ENCODE results near the gene WDR20. TPM values are rescaled to one million over a fixed set of nuclear protein-coding genes. Genes with fewer than 3 reads are reported as not detected.
A peak's percentile ranks its signal among the peaks of the same experiment; 100 is the strongest.

WDR20 gene
- total and polyA plus RNA-seq, 2 experiments from 2014 or later = 15.3 to 24.0 TPM

GRCh38 chr14:102255401-102256190 is 115.9 kb downstream of the WDR20 start:
- WGBS (ENCODE audit: low lambda C conversion rate, missing lambda C conversion rate) = 77% methylated on average over 9 of the region's 9 CpGs
- H2AFZ ChIP-seq = no peak overlapping the region

GRCh38 chr14:102256716-102257115 is 117.0 kb downstream of the WDR20 start:
- H3K79me2 ChIP-seq = no peaks in the 10 kb centered on the region
- no peak overlapping the region for H3K4me2 ChIP-seq
- no peaks in the 10 kb centered on the region for H3K4me1 ChIP-seq (ENCODE audit: insufficient read depth)
- H3K36me3 ChIP-seq (replicated peaks; ENCODE audit: insufficient read depth, low read depth) = no peaks in the 10 kb centered on the region
- no peaks in the 10 kb centered on the region for H4K20me1 ChIP-seq (ENCODE audit: insufficient read depth, poor library complexity, severe bottlenecking)
- no peak for DNase-seq (ENCODE audit: low spot score)
- H3K4me3 ChIP-seq = no peak overlapping the region
- no peak for TF ChIP-seq CTCF (IDR thresholded peaks at IDR 0.05; ENCODE audit: poor library complexity)
- no peak for TF ChIP-seq EZH2 (IDR thresholded peaks at IDR 0.05; ENCODE audit: borderline replicate concordance)
- TF ChIP-seq EZH2phosphoT487 (IDR thresholded peaks at IDR 0.05; ENCODE audit: low read depth, severe bottlenecking, unreplicated experiment) = no peak
- H2AFZ ChIP-seq = no peak overlapping the region
- H3K27me3 ChIP-seq = no peaks in the 10 kb centered on the region
- H3K27ac ChIP-seq = no peak overlapping the region
- no peaks in the 10 kb centered on the region for H3K9me3 ChIP-seq (ENCODE audit: low read depth)
- WGBS (ENCODE audit: low lambda C conversion rate, missing lambda C conversion rate) = 90% methylated on average over 9 of the region's 9 CpGs
- no peaks in the 10 kb centered on the region for H3K9me2 ChIP-seq (replicated peaks; ENCODE audit: insufficient read depth)

More at GRCh38 chr14:102255401-102256190, 115.9 kb downstream of the WDR20 start:
- Histone ChIP-seq H3K4me3 (no peak overlapping the region), H3K79me2 (no peaks in the 10 kb centered on the region), H3K27me3 (no peaks in the 10 kb centered on the region), H3K9me2 (replicated peaks; ENCODE audit: insufficient read depth) (no peaks in the 10 kb centered on the region), H4K20me1 (ENCODE audit: insufficient read depth, poor library complexity, severe bottlenecking) (no peaks in the 10 kb centered on the region), H3K36me3 (replicated peaks; ENCODE audit: insufficient read depth, low read depth) (no peaks in the 10 kb centered on the region), H3K9me3 (ENCODE audit: low read depth) (no peaks in the 10 kb centered on the region), H3K27ac (peak overlapping the region; percentile 28), H3K4me2 (no peak overlapping the region), H3K4me1 (ENCODE audit: insufficient read depth) (no peaks in the 10 kb centered on the region)
- TF ChIP-seq EZH2 (IDR thresholded peaks at IDR 0.05; ENCODE audit: borderline replicate concordance) (no peak), EZH2phosphoT487 (IDR thresholded peaks at IDR 0.05; ENCODE audit: low read depth, severe bottlenecking, unreplicated experiment) (no peak), CTCF (IDR thresholded peaks at IDR 0.05; ENCODE audit: poor library complexity) (no peak)
- DNase-seq (ENCODE audit: low spot score) = no peak

- H3K27me3 ChIP-seq = no peaks in the 10 kb centered on the region
These were observed 118.4 kb downstream of the WDR20 start for GRCh38 chr14:102258136-102258535.

More at GRCh38 chr14:102258136-102258535, 118.4 kb downstream of the WDR20 start:
- Histone ChIP-seq H3K4me1 (ENCODE audit: insufficient read depth) (no peaks in the 10 kb centered on the region), H3K27ac (no peak overlapping the region), H3K36me3 (replicated peaks; ENCODE audit: insufficient read depth, low read depth) (no peaks in the 10 kb centered on the region), H3K4me2 (no peak overlapping the region), H3K9me2 (replicated peaks; ENCODE audit: insufficient read depth) (no peaks in the 10 kb centered on the region), H4K20me1 (ENCODE audit: insufficient read depth, poor library complexity, severe bottlenecking) (no peaks in the 10 kb centered on the region), H3K9me3 (ENCODE audit: low read depth) (no peaks in the 10 kb centered on the region), H3K79me2 (no peaks in the 10 kb centered on the region), H2AFZ (no peak overlapping the region), H3K4me3 (no peak overlapping the region)
- 93% methylated on average over 6 of the region's 6 CpGs for WGBS (ENCODE audit: low lambda C conversion rate, missing lambda C conversion rate)
- no peak for DNase-seq (ENCODE audit: low spot score)
- no peak for TF ChIP-seq CTCF (IDR thresholded peaks at IDR 0.05; ENCODE audit: poor library complexity)
- no peak for TF ChIP-seq EZH2phosphoT487 (IDR thresholded peaks at IDR 0.05; ENCODE audit: low read depth, severe bottlenecking, unreplicated experiment)
- no peak for TF ChIP-seq EZH2 (IDR thresholded peaks at IDR 0.05; ENCODE audit: borderline replicate concordance)

Other genes starting within 250 kb of the WDR20 start
- gene DYNC1H1, start 175.3 kb upstream of the WDR20 start, total RNA-seq = 342 and 405 TPM in 2 replicates
- 141 and 164 TPM in 2 replicates for gene DYNC1H1, start 175.3 kb upstream of the WDR20 start, polyA plus RNA-seq
- gene HSP90AA1, start 52.9 kb upstream of the WDR20 start, total RNA-seq = 589 and 765 TPM in 2 replicates
- gene HSP90AA1, start 52.9 kb upstream of the WDR20 start, polyA plus RNA-seq = 436 and 503 TPM in 2 replicates
- gene MOK, start 165.3 kb downstream of the WDR20 start, total RNA-seq = 8.3 and 9.3 TPM in 2 replicates
- gene MOK, start 165.3 kb downstream of the WDR20 start, polyA plus RNA-seq = 8.8 and 13.5 TPM in 2 replicates
- 8.3 and 11.1 TPM in 2 replicates for gene ZNF839, start 179.8 kb downstream of the WDR20 start, total RNA-seq
- gene ZNF839, start 179.8 kb downstream of the WDR20 start, polyA plus RNA-seq = 8.8 and 9.8 TPM in 2 replicates
- gene CINP, start 223.0 kb downstream of the WDR20 start, total RNA-seq = 30.5 and 40.2 TPM in 2 replicates
- 22.9 and 33.8 TPM in 2 replicates for gene CINP, start 223.0 kb downstream of the WDR20 start, polyA plus RNA-seq
- gene TECPR2, start 223.0 kb downstream of the WDR20 start, total RNA-seq = 12.4 and 20.1 TPM in 2 replicates
- 7.3 and 9.5 TPM in 2 replicates for gene TECPR2, start 223.0 kb downstream of the WDR20 start, polyA plus RNA-seq

Measured in hepatocyte (in vitro differentiated cells).